Right hindlimb (tissue), 1 donor: ENCODE results near the gene DMD.

ENCODE experiments used
- DNase-seq: peaks from one replicate; pipeline ENCODE4 v3.0.0-alpha.2; 2018

The DMD gene

GRCh38 chrX:31255310-31256033 lies 1955.9 kb downstream of the DMD start:
- no peak for DNase-seq

- DNase-seq, result no peak
Observed at GRCh38 chrX:31252133-31252532, 1959.2 kb downstream of the DMD start.

- no peak for DNase-seq
Observed at GRCh38 chrX:31251336-31251735, 1960.0 kb downstream of the DMD start.

- DNase-seq, result no peak
Observed at GRCh38 chrX:31245714-31246113, 1965.6 kb downstream of the DMD start.

- no peak for DNase-seq
Observed at GRCh38 chrX:31243804-31244203, 1967.5 kb downstream of the DMD start.

GRCh38 chrX:31240982-31241381 lies 1970.4 kb downstream of the DMD start:
- DNase-seq, result no peak

GRCh38 chrX:31237189-31237588 lies 1974.2 kb downstream of the DMD start:
- DNase-seq, result no peak

- DNase-seq, result no peak
Observed at GRCh38 chrX:31236231-31236630, 1975.1 kb downstream of the DMD start.

GRCh38 chrX:31233941-31234496 lies 1977.3 kb downstream of the DMD start:
- no peak for DNase-seq

- DNase-seq, result no peak
Observed at GRCh38 chrX:31232506-31232905, 1978.8 kb downstream of the DMD start.

- DNase-seq, result no peak
Observed at GRCh38 chrX:31228909-31229308, 1982.4 kb downstream of the DMD start.

- DNase-seq, result peak; percentile 77
Observed at GRCh38 chrX:31228415-31228832, 1982.9 kb downstream of the DMD start.

- no peak for DNase-seq
Observed at GRCh38 chrX:31227250-31227649, 1984.1 kb downstream of the DMD start.

- DNase-seq, result no peak
Observed at GRCh38 chrX:31225819-31226218, 1985.5 kb downstream of the DMD start.

- no peak for DNase-seq
Observed at GRCh38 chrX:31224381-31225012, 1986.9 kb downstream of the DMD start.

- DNase-seq, result no peak
Observed at GRCh38 chrX:31223817-31224216, 1987.5 kb downstream of the DMD start.

- no peak for DNase-seq
Observed at GRCh38 chrX:31222946-31223345, 1988.4 kb downstream of the DMD start.

GRCh38 chrX:31219174-31219573 lies 1992.2 kb downstream of the DMD start:
- DNase-seq, result no peak

GRCh38 chrX:31217084-31217483 lies 1994.3 kb downstream of the DMD start:
- no peak for DNase-seq

GRCh38 chrX:31215277-31215815 lies 1996.0 kb downstream of the DMD start:
- no peak for DNase-seq

GRCh38 chrX:31213941-31214340 lies 1997.4 kb downstream of the DMD start:
- DNase-seq, result no peak

GRCh38 chrX:31212856-31213748 lies 1998.2 kb downstream of the DMD start:
- DNase-seq, result no peak

- DNase-seq, result no peak
Observed at GRCh38 chrX:31209005-31209628, 2002.2 kb downstream of the DMD start.
